Endothelial cell of umbilical vein (primary cell): ENCODE data around the gene NPDC1. TPM values are rescaled to one million over a fixed set of nuclear protein-coding genes. Genes with fewer than 3 reads are reported as not detected.

Experiments used
- BruUV-seq: library from RNA; stranded (reverse); fragments of 400-500 nt; replicated peaks from 2 replicates; lab custom pipeline; 2021; lab: Mats Ljungman, UMichigan
- CTCF ChIA-PET: fragments of 300-600, 350-600 bp; sonication (Branson Sonifier 250); formaldehyde crosslinking; loops from one replicate; lab custom pipeline; 2021; ENCODE audit warnings: antibody characterized with exemption, inconsistent platforms; lab: Charles Lee
- POLR2A ChIA-PET: fragments of 300-600, 350-600 bp; sonication (Branson Sonifier 250); formaldehyde crosslinking; loops from one replicate; lab custom pipeline; 2021; ENCODE audit warnings: antibody characterized with exemption, inconsistent platforms; lab: Charles Lee
- DNase-seq: peaks from one replicate; pipeline ENCODE4 v3.0.0-alpha.2; 2011; ENCODE audit warnings: low read depth, low spot score
- FAIRE-seq: peaks from 2 replicates; lab custom pipeline; 2011; peaks lifted over from hg19 to GRCh38; lab: Jason Lieb, UNC
- H2AFZ ChIP-seq: 2 replicates; pipeline ENCODE4 v1.6.0; 2012; ENCODE audit warnings: low read depth, low read length, control low read depth, inconsistent platforms
- H3K27ac ChIP-seq: 2 replicates; pipeline ENCODE4 v1.5.1; 2011; ENCODE audit warnings: low read depth, mild to moderate bottlenecking, control low read depth, low read length, moderate library complexity; ENCODE audit not compliant: insufficient read depth
- H3K27me3 ChIP-seq, 2 experiments: 2 replicates each; pipeline versions ENCODE4 v1.6.0 to v1.6.1; 2011; ENCODE audit warnings: low read length in 2 of 2, mixed read lengths in 1 of 2; ENCODE audit not compliant: control insufficient read depth in 2 of 2, insufficient read depth in 2 of 2
- H3K36me3 ChIP-seq, 2 experiments: 2 replicates in 1 of 2; 3 replicates in 1 of 2; pipeline ENCODE4 v1.5.1; 2011; ENCODE audit warnings: low read length in 2 of 2, mild to moderate bottlenecking in 1 of 2, moderate library complexity in 1 of 2; ENCODE audit not compliant: control insufficient read depth in 2 of 2, insufficient read depth in 2 of 2; ENCODE audit errors: extremely low read depth in 1 of 2
- H3K4me1 ChIP-seq: 3 replicates; pipeline ENCODE4 v1.5.1; 2011; ENCODE audit warnings: mild to moderate bottlenecking, low read length; ENCODE audit not compliant: control insufficient read depth, insufficient read depth; ENCODE audit errors: extremely low read depth
- H3K4me2 ChIP-seq: 2 replicates; pipeline ENCODE4 v1.6.1; 2011; ENCODE audit warnings: low read length, control low read depth, mixed read lengths; ENCODE audit not compliant: insufficient read depth
- H3K4me3 ChIP-seq, 3 experiments: fragments of 200-600 bp in 1 of 3; sonication (generic), shearing (Covaris generic) in 1 of 3; replicated peaks in 1 of 3; 2 replicates each; pipeline ENCODE4 v1.5.1; 2011 to 2016; ENCODE audit warnings: control low read depth in 3 of 3, low read length in 3 of 3, mild to moderate bottlenecking in 2 of 3, inconsistent platforms in 1 of 3, low read depth in 1 of 3, moderate library complexity in 1 of 3; ENCODE audit not compliant: insufficient read depth in 1 of 3
- H3K79me2 ChIP-seq: 2 replicates; pipeline ENCODE4 v1.6.0; 2012; ENCODE audit warnings: low read length, inconsistent platforms; ENCODE audit not compliant: control insufficient read depth, insufficient read depth
- H3K9ac ChIP-seq: replicated peaks from 2 replicates; pipeline ENCODE3; 2011; ENCODE audit warnings: low read length, control low read depth; ENCODE audit not compliant: insufficient read depth; ENCODE audit errors: extremely low read depth
- H3K9me1 ChIP-seq: replicated peaks from 3 replicates; pipeline ENCODE4 v1.6.0; 2011; ENCODE audit warnings: mild to moderate bottlenecking, low read length; ENCODE audit not compliant: control insufficient read depth, insufficient read depth; ENCODE audit errors: extremely low read depth
- H3K9me3 ChIP-seq: replicated peaks from 2 replicates; pipeline ENCODE4 v1.5.1; 2012; ENCODE audit warnings: low read length, inconsistent platforms; ENCODE audit not compliant: control insufficient read depth, insufficient read depth
- H4K20me1 ChIP-seq: replicated peaks from 2 replicates; pipeline ENCODE3; 2011; ENCODE audit warnings: mild to moderate bottlenecking, low read length; ENCODE audit not compliant: control insufficient read depth, insufficient read depth; ENCODE audit errors: extremely low read depth
- CTCF ChIP-seq, 2 donors: IDR thresholded peaks; 1 replicate in 1 of 2; 2 replicates in 1 of 2; pipeline ENCODE4 v1.5.1; 2011; ENCODE audit warnings: low read length in 2 of 2, mild to moderate bottlenecking in 2 of 2, moderate library complexity in 2 of 2, control low read depth in 1 of 2, inconsistent platforms in 1 of 2, low read depth in 1 of 2; ENCODE audit not compliant: insufficient read depth in 1 of 2; ENCODE audit errors: extremely low read depth in 1 of 2
- GATA2 ChIP-seq: IDR thresholded peaks from 2 replicates; pipeline ENCODE4 v1.7.0; 2011; ENCODE audit warnings: low read depth, mild to moderate bottlenecking, moderate library complexity, mixed read lengths, low read length; ENCODE audit not compliant: insufficient read length, insufficient read depth
- JUN ChIP-seq: IDR thresholded peaks from 2 replicates; pipeline ENCODE4 v1.6.1; 2011; ENCODE audit warnings: borderline replicate concordance, low read depth; ENCODE audit not compliant: insufficient read length, insufficient read depth
- MAX ChIP-seq: IDR thresholded peaks from 2 replicates; pipeline ENCODE4 v1.6.1; 2011; ENCODE audit not compliant: insufficient read depth, insufficient read length
- dilution Hi-C: fragments of 300-500 bp; cut with MboI; formaldehyde crosslinking; loops from one replicate; pipeline ENCODE4 v1.15.0; 2019; ENCODE audit warnings: low sequenced_read_pairs; ENCODE audit not compliant: extremely low pct_ligation_motif_present
- intact Hi-C: fragments of 100-400 bp; cut with micrococcal nuclease; formaldehyde crosslinking; loops from one replicate; pipeline ENCODE4 v1.10.0; 2022
- polyA plus RNA-seq, 4 experiments: library from polyadenylated mRNA; depleted of rRNA in 3 of 4; stranded (reverse) in 3 of 4; unstranded in 1 of 4; fragments of >200 nt; gene quantifications; 2 replicates each; pipeline versions ENCODE4 v1.2.1 to v1.2.3, GENCODE V29; 2011 to 2012; ENCODE audit warnings: missing spikeins in 1 of 4
- total RNA-seq: library from RNA; stranded (reverse); gene quantifications from 2 replicates; pipeline ENCODE4 v1.2.3, GENCODE V29; 2021

Gene NPDC1
- total and polyA plus RNA-seq, 2 donors (not counting 3 experiments of a cell fraction or from before 2014, with no cell fraction given), result 115 to 181 TPM

GRCh38 chr9:137037483-137037882 is 8.5 kb downstream of the NPDC1 start:
- POLR2A ChIA-PET, result no interaction called here
- dilution Hi-C loops, result no loop called here

More at GRCh38 chr9:137037483-137037882, 8.5 kb downstream of the NPDC1 start:
- Histone ChIP-seq H3K27me3 (no peaks in the 10 kb centered on the region), H3K4me2 (no peak overlapping the region), H3K27ac (no peak overlapping the region), H3K4me1 (peaks cover 11% of the 10 kb centered on the region), H3K9me3 (no peaks in the 10 kb centered on the region), H2AFZ (no peak overlapping the region), H3K4me3 (no peak overlapping the region), H4K20me1 (no peaks in the 10 kb centered on the region), H3K9ac (no peak overlapping the region), H3K79me2 (peaks cover 5% of the 10 kb centered on the region), H3K9me1 (no peaks in the 10 kb centered on the region), H3K36me3 (peaks cover 0 to 17% of the 10 kb centered on the region in 2 experiments)
- TF ChIP-seq GATA2 (no peak), CTCF (IDR thresholded peaks at IDR 0.05; ENCODE audit: extremely low read depth in 1 of 2, insufficient read depth in 1 of 2, low read depth in 1 of 2, low read length in 2 of 2) (no peak), JUN (no peak), MAX (no peak)
- no TSS peak for BruUV-seq
- DNase-seq, result no peak
- CTCF ChIA-PET, result interaction anchor here (1.5 to 4.3 kb wide), 4 partner anchors 8 to 90 kb away, joined by 4 to 111 read pairs (median 34); partner anchors contain the start of genes ABCA2 and NPDC1
- FAIRE-seq, result no peak
- intact Hi-C loops, result no loop called here
